ENCODE results near the gene WNT7A.
A peak's percentile ranks its signal among the peaks of the same experiment; 100 is the strongest.

The WNT7A gene

GRCh38 chr3:13818919-13819318, 61.0 kb downstream of the WNT7A start:
- H3K4me1 ChIP-seq (ENCODE audit: control insufficient read depth, insufficient read depth, low read length), result no peaks in the 10 kb centered on the region
- 93% methylated on average over 30 of the region's 30 CpGs for WGBS, 2 experiments
- no peak overlapping the region for H3K4me3 ChIP-seq (ENCODE audit: insufficient read depth, low read depth, low read length)
- no peaks in the 10 kb centered on the region for H3K27me3 ChIP-seq (ENCODE audit: control insufficient read depth, insufficient read depth, low read length, poor library complexity, severe bottlenecking)
- H3K27ac ChIP-seq (ENCODE audit: insufficient read depth, low read depth, low read length, poor library complexity, severe bottlenecking), result no peak overlapping the region
- no peaks in the 10 kb centered on the region for H3K36me3 ChIP-seq (ENCODE audit: control insufficient read depth, insufficient read depth, low read length)
- peaks cover 8% of the 10 kb centered on the region for H3K9me3 ChIP-seq (ENCODE audit: control insufficient read depth, low read length)

- H3K27ac ChIP-seq (ENCODE audit: insufficient read depth, low read depth, low read length, poor library complexity, severe bottlenecking), result no peak overlapping the region
- no peak overlapping the region for H3K4me3 ChIP-seq (ENCODE audit: insufficient read depth, low read depth, low read length)
- no peaks in the 10 kb centered on the region for H3K27me3 ChIP-seq (ENCODE audit: control insufficient read depth, insufficient read depth, low read length, poor library complexity, severe bottlenecking)
- H3K9me3 ChIP-seq (ENCODE audit: control insufficient read depth, low read length), result peaks cover 8% of the 10 kb centered on the region
- no peaks in the 10 kb centered on the region for H3K36me3 ChIP-seq (ENCODE audit: control insufficient read depth, insufficient read depth, low read length)
- WGBS, 2 experiments, result 92 to 94% methylated on average over 3 of the region's 3 CpGs
- H3K4me1 ChIP-seq (ENCODE audit: control insufficient read depth, insufficient read depth, low read length), result peaks cover 14% of the 10 kb centered on the region
Observed at GRCh38 chr3:13815088-13815683, 64.7 kb downstream of the WNT7A start.

- peaks cover 8% of the 10 kb centered on the region for H3K9me3 ChIP-seq (ENCODE audit: control insufficient read depth, low read length)
- H3K27me3 ChIP-seq (ENCODE audit: control insufficient read depth, insufficient read depth, low read length, poor library complexity, severe bottlenecking), result no peaks in the 10 kb centered on the region
- no peak overlapping the region for H3K4me3 ChIP-seq (ENCODE audit: insufficient read depth, low read depth, low read length)
- no peaks in the 10 kb centered on the region for H3K36me3 ChIP-seq (ENCODE audit: control insufficient read depth, insufficient read depth, low read length)
- H3K27ac ChIP-seq (ENCODE audit: insufficient read depth, low read depth, low read length, poor library complexity, severe bottlenecking), result peak overlapping the region; percentile 88
- H3K4me1 ChIP-seq (ENCODE audit: control insufficient read depth, insufficient read depth, low read length), result peaks cover 14% of the 10 kb centered on the region
- 15 to 26% methylated on average over 11 of the region's 11 CpGs for WGBS, 2 experiments
Observed at GRCh38 chr3:13812034-13812471, 67.8 kb downstream of the WNT7A start.

GRCh38 chr3:13811614-13812013, 68.3 kb downstream of the WNT7A start:
- WGBS, 2 experiments, result 63 to 64% methylated on average over 8 of the region's 8 CpGs
- Histone ChIP-seq H3K27me3 (ENCODE audit: control insufficient read depth, insufficient read depth, low read length, poor library complexity, severe bottlenecking) (no peaks in the 10 kb centered on the region), H3K4me1 (ENCODE audit: control insufficient read depth, insufficient read depth, low read length) (peaks cover 14% of the 10 kb centered on the region), H3K9me3 (ENCODE audit: control insufficient read depth, low read length) (peaks cover 8% of the 10 kb centered on the region), H3K36me3 (ENCODE audit: control insufficient read depth, insufficient read depth, low read length) (no peaks in the 10 kb centered on the region), H3K27ac (ENCODE audit: insufficient read depth, low read depth, low read length, poor library complexity, severe bottlenecking) (peak overlapping the region; percentile 81), H3K4me3 (ENCODE audit: insufficient read depth, low read depth, low read length) (no peak overlapping the region)

GRCh38 chr3:13808550-13808949, 71.3 kb downstream of the WNT7A start:
- H3K9me3 ChIP-seq (ENCODE audit: control insufficient read depth, low read length), result no peaks in the 10 kb centered on the region
- H3K4me3 ChIP-seq (ENCODE audit: insufficient read depth, low read depth, low read length), result no peak overlapping the region
- H3K27ac ChIP-seq (ENCODE audit: insufficient read depth, low read depth, low read length, poor library complexity, severe bottlenecking), result no peak overlapping the region

GRCh38 chr3:13801361-13802204, 78.3 kb downstream of the WNT7A start:
- Histone ChIP-seq H3K4me3 (ENCODE audit: insufficient read depth, low read depth, low read length) (no peak overlapping the region), H3K4me1 (ENCODE audit: control insufficient read depth, insufficient read depth, low read length) (no peaks in the 10 kb centered on the region), H3K36me3 (ENCODE audit: control insufficient read depth, insufficient read depth, low read length) (no peaks in the 10 kb centered on the region), H3K27me3 (ENCODE audit: control insufficient read depth, insufficient read depth, low read length, poor library complexity, severe bottlenecking) (no peaks in the 10 kb centered on the region), H3K9me3 (ENCODE audit: control insufficient read depth, low read length) (no peaks in the 10 kb centered on the region), H3K27ac (ENCODE audit: insufficient read depth, low read depth, low read length, poor library complexity, severe bottlenecking) (no peak overlapping the region)
- WGBS, 2 experiments, result 88 to 90% methylated on average over 15 of the region's 15 CpGs

More at GRCh38 chr3:13808550-13808949, 71.3 kb downstream of the WNT7A start:
- Histone ChIP-seq H3K36me3 (ENCODE audit: control insufficient read depth, insufficient read depth, low read length) (no peaks in the 10 kb centered on the region), H3K4me1 (ENCODE audit: control insufficient read depth, insufficient read depth, low read length) (peaks cover 14% of the 10 kb centered on the region), H3K27me3 (ENCODE audit: control insufficient read depth, insufficient read depth, low read length, poor library complexity, severe bottlenecking) (no peaks in the 10 kb centered on the region)
- 94 to 97% methylated on average over 8 of the region's 8 CpGs for WGBS, 2 experiments

- 89 to 91% methylated on average over 6 of the region's 6 CpGs for WGBS, 2 experiments
- H3K27me3 ChIP-seq (ENCODE audit: control insufficient read depth, insufficient read depth, low read length, poor library complexity, severe bottlenecking), result no peaks in the 10 kb centered on the region
Observed at GRCh38 chr3:13800064-13800463, 79.8 kb downstream of the WNT7A start.

GRCh38 chr3:13798401-13798800, 81.5 kb downstream of the WNT7A start:
- H3K9me3 ChIP-seq (ENCODE audit: control insufficient read depth, low read length), result no peaks in the 10 kb centered on the region
- WGBS, 2 experiments, result 92 to 93% methylated on average over 11 of the region's 11 CpGs
- no peaks in the 10 kb centered on the region for H3K36me3 ChIP-seq (ENCODE audit: control insufficient read depth, insufficient read depth, low read length)
- H3K27ac ChIP-seq (ENCODE audit: insufficient read depth, low read depth, low read length, poor library complexity, severe bottlenecking), result no peak overlapping the region
- H3K4me1 ChIP-seq (ENCODE audit: control insufficient read depth, insufficient read depth, low read length), result peaks cover 5% of the 10 kb centered on the region
- H3K4me3 ChIP-seq (ENCODE audit: insufficient read depth, low read depth, low read length), result no peak overlapping the region
- no peaks in the 10 kb centered on the region for H3K27me3 ChIP-seq (ENCODE audit: control insufficient read depth, insufficient read depth, low read length, poor library complexity, severe bottlenecking)

More at GRCh38 chr3:13800064-13800463, 79.8 kb downstream of the WNT7A start:
- peaks cover 5% of the 10 kb centered on the region for H3K4me1 ChIP-seq (ENCODE audit: control insufficient read depth, insufficient read depth, low read length)
- no peaks in the 10 kb centered on the region for H3K9me3 ChIP-seq (ENCODE audit: control insufficient read depth, low read length)
- no peak overlapping the region for H3K27ac ChIP-seq (ENCODE audit: insufficient read depth, low read depth, low read length, poor library complexity, severe bottlenecking)
- no peak overlapping the region for H3K4me3 ChIP-seq (ENCODE audit: insufficient read depth, low read depth, low read length)
- no peaks in the 10 kb centered on the region for H3K36me3 ChIP-seq (ENCODE audit: control insufficient read depth, insufficient read depth, low read length)

GRCh38 chr3:13796701-13797460, 83.0 kb downstream of the WNT7A start:
- H3K4me3 ChIP-seq (ENCODE audit: insufficient read depth, low read depth, low read length), result no peak overlapping the region
- H3K36me3 ChIP-seq (ENCODE audit: control insufficient read depth, insufficient read depth, low read length), result no peaks in the 10 kb centered on the region
- H3K27me3 ChIP-seq (ENCODE audit: control insufficient read depth, insufficient read depth, low read length, poor library complexity, severe bottlenecking), result no peaks in the 10 kb centered on the region
- WGBS, 2 experiments, result 86 to 93% methylated on average over 15 of the region's 15 CpGs
- no peak overlapping the region for H3K27ac ChIP-seq (ENCODE audit: insufficient read depth, low read depth, low read length, poor library complexity, severe bottlenecking)
- peaks cover 5% of the 10 kb centered on the region for H3K4me1 ChIP-seq (ENCODE audit: control insufficient read depth, insufficient read depth, low read length)
- H3K9me3 ChIP-seq (ENCODE audit: control insufficient read depth, low read length), result no peaks in the 10 kb centered on the region

GRCh38 chr3:13795816-13796215, 84.1 kb downstream of the WNT7A start:
- no peak overlapping the region for H3K4me3 ChIP-seq (ENCODE audit: insufficient read depth, low read depth, low read length)
- peaks cover 12% of the 10 kb centered on the region for H3K4me1 ChIP-seq (ENCODE audit: control insufficient read depth, insufficient read depth, low read length)
- 88 to 91% methylated on average over 17 of the region's 17 CpGs for WGBS, 2 experiments
- no peaks in the 10 kb centered on the region for H3K9me3 ChIP-seq (ENCODE audit: control insufficient read depth, low read length)
- no peak overlapping the region for H3K27ac ChIP-seq (ENCODE audit: insufficient read depth, low read depth, low read length, poor library complexity, severe bottlenecking)
- H3K27me3 ChIP-seq (ENCODE audit: control insufficient read depth, insufficient read depth, low read length, poor library complexity, severe bottlenecking), result no peaks in the 10 kb centered on the region
- H3K36me3 ChIP-seq (ENCODE audit: control insufficient read depth, insufficient read depth, low read length), result no peaks in the 10 kb centered on the region

All from ectodermal cell (in vitro differentiated cells).